ENCODE data around the gene GOPC. TPM values are rescaled to one million over a fixed set of nuclear protein-coding genes. Genes with fewer than 3 reads are reported as not detected.

Gene GOPC
- total and polyA plus RNA-seq, 12 donors = 12.3 to 35.3 (median 20.1) TPM

- Histone ChIP-seq H3K9me3 (replicated peaks in 1 of 3) (no peaks in the 10 kb centered on the region), H3K27me3 (no peaks in the 10 kb centered on the region), H3K36me3 (replicated peaks in 1 of 2) (no peaks in the 10 kb centered on the region), H3K4me3 (no peak overlapping the region), H3K4me1 (replicated peaks in 1 of 2) (no peaks in the 10 kb centered on the region), H3K27ac (no peak overlapping the region)
- intact Hi-C loops (cut with DNase I) = no loop called here
- TF ChIP-seq POLR2A (IDR thresholded peaks at IDR 0.05) (no peak), CTCF (IDR thresholded peaks at IDR 0.05) (no peak)
- no peak for DNase-seq
- WGBS, 4 donors = 87 to 92% (median 89%) methylated on average over 9 of the region's 9 CpGs
Observed at GRCh38 chr6:117617210-117618035, 15.1 kb upstream of the GOPC start.

GRCh38 chr6:117616391-117617209, 14.3 kb upstream of the GOPC start:
- no peak for TF ChIP-seq POLR2A (IDR thresholded peaks at IDR 0.05)
- no peak for TF ChIP-seq CTCF (IDR thresholded peaks at IDR 0.05)
- DNase-seq = no peak
- intact Hi-C loops (cut with DNase I) = no loop called here
- Histone ChIP-seq H3K9me3 (replicated peaks in 1 of 3) (no peaks in the 10 kb centered on the region), H3K27ac (no peak overlapping the region), H3K4me1 (replicated peaks in 1 of 2) (no peaks in the 10 kb centered on the region), H3K36me3 (replicated peaks in 1 of 2) (no peaks in the 10 kb centered on the region), H3K4me3 (no peak overlapping the region), H3K27me3 (no peaks in the 10 kb centered on the region)
- 77 to 91% (median 81%) methylated on average over 8 of the region's 8 CpGs for WGBS, 4 donors

DNA sequence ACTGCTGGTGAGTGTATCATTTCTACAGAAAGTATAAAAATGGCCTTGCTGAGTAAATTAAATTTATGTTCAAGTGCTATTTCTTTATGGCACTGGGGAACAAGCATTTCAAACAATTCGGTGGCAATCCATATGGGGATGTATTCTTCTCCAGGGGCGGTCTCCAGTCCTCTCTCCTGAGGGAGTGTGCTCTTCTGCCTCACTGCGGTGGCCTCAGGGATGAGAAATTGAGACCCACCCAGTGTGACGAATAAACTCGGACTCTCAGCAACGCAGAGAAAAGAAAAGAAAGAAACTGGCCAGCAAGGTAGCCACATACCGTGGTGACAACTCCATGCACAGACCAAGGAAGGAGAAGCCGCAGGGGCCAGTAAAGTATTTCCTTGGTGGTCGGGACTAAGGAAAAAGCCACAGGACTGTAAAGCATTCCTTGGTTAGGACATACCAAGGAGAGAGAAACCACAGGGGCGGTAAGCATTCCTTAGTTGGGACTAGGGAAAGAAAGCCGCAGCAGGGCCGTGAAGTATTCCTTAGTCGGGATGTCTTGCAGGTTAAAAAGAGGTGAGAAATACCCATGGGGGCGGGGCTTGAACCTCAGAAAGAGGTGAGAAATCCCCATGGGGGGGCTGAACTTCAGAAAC, 13.6 kb upstream of the GOPC start:
- Histone ChIP-seq H3K9me3 (replicated peaks in 1 of 3) (no peaks in the 10 kb centered on the region), H3K36me3 (replicated peaks in 1 of 2) (no peaks in the 10 kb centered on the region), H3K4me3 (no peak overlapping the region), H3K27ac (no peak overlapping the region), H3K27me3 (peaks cover 3% of the 10 kb centered on the region), H3K4me1 (replicated peaks in 1 of 2) (no peaks in the 10 kb centered on the region)
- TF ChIP-seq CTCF (IDR thresholded peaks at IDR 0.05) (no peak), POLR2A (IDR thresholded peaks at IDR 0.05) (no peak)
- intact Hi-C loops (cut with DNase I) = no loop called here
- DNase-seq = no peak
- 82 to 89% (median 87%) methylated on average over 14 of the region's 14 CpGs for WGBS, 4 donors

DNA sequence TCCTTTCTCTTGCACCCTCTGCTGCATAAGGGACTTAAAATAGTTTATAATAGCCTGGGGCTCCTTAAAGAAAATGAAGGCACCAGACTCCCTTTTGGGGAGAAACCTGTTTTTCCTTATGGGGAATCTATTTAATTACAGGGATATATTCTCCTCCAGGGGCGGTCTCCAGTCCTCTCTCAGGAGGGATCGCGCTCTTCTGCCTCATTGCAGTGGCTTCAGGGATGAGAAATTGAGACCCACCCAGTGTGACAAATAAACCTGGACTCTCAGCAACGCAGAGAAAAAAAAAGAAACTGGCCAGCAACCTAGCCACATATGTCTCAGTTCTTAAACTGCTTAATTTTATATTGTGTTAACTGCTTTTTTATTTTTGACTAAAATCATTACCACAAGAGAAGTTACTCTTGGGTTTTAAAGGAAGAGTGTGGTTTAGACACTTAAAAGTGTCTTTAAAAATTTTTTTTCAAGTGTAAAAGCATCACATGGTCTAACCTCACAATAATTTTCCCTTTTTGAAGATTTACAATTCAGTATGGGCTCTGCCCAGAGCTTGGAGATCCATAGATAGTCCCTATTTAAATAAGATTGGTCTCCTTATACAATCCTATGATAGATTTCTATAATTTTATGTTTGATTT, 11.7 kb upstream of the GOPC start:
- TF ChIP-seq CTCF (IDR thresholded peaks at IDR 0.05) = no peak
- no peak for TF ChIP-seq POLR2A (IDR thresholded peaks at IDR 0.05)
- no peak overlapping the region for H3K27ac ChIP-seq
- no peaks in the 10 kb centered on the region for H3K36me3 ChIP-seq (replicated peaks in 1 of 2)
- H3K4me3 ChIP-seq = no peak overlapping the region
- no peak for DNase-seq
- peaks cover 3% of the 10 kb centered on the region for H3K27me3 ChIP-seq
- no peaks in the 10 kb centered on the region for H3K4me1 ChIP-seq (replicated peaks in 1 of 2)
- WGBS, 4 donors = 69 to 74% (median 71%) methylated on average over 4 of the region's 4 CpGs
- intact Hi-C loops (cut with DNase I) = no loop called here
- no peaks in the 10 kb centered on the region for H3K9me3 ChIP-seq (replicated peaks in 1 of 3)
